Fibroblast of villous mesenchyme (primary cell): ENCODE measurements around the gene GNLY. TPM values are rescaled to one million over a fixed set of nuclear protein-coding genes. Genes with fewer than 3 reads are reported as not detected.

Experiments used
- DNase-seq: peaks from one replicate; pipeline ENCODE4 v3.0.0-alpha.2; 2010; ENCODE audit warnings: low read depth
- H3K4me3 ChIP-seq: 2 replicates; pipeline ENCODE4 v1.5.1; 2011; ENCODE audit warnings: low read depth, mild to moderate bottlenecking, low read length
- CTCF ChIP-seq: IDR thresholded peaks from 2 replicates; pipeline ENCODE4 v1.5.1; 2012; ENCODE audit warnings: low read depth, mild to moderate bottlenecking, low read length; ENCODE audit not compliant: insufficient read depth
- total RNA-seq: library from RNA; depleted of rRNA; stranded (reverse); fragments of >200 nt; gene quantifications from 2 replicates; pipeline ENCODE4 v1.2.3, GENCODE V29; 2012

Gene GNLY
- total RNA-seq, 1 donor = not detected

DNA sequence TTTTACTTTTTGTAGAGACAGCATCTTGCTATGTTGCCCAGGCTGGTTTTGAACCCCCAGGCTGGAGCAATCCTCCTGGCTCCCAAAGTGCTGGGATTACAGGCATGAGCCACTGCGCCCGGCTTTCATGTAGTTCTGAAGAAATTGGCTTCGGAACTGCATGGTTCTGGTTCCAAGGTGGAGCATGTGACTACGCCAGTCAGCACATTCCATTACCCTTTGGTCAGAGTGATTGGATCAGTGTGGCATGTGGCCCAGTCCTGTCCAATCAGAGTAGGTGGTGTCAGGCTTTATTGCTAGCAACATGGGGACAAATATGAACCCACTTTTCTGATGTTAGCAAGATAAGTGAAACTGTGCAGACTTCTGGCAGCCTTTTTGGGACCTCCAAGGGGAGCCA lies 43.3 kb downstream of the GNLY start:
- peak; percentile 77 for DNase-seq
- no peak overlapping the region for H3K4me3 ChIP-seq
- TF ChIP-seq CTCF = no peak

- TF ChIP-seq CTCF = no peak
- no peak for DNase-seq
- H3K4me3 ChIP-seq = no peak overlapping the region
Measured at GRCh38 chr2:85737961-85738360, 43.8 kb downstream of the GNLY start.

DNA sequence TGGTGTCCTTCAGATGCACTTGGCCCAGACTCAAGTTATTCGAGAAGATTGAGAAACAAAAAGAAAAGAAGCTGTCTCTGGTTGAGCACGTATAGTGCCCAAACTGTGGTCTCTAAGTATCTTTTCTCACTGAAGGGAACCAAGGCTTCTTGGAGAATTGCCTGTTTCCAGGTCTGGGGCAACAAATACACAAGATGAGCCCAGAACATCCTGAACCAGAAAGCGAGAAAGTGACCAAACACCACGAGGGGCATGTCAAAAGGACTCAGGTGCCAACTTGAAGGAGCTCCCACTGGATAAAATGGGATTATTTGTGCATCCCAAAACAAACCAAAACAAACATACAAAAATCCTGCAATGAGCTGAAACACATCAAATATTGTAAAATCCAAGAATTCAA lies 46.0 kb downstream of the GNLY start:
- no peak for DNase-seq
- H3K4me3 ChIP-seq = no peak overlapping the region
- TF ChIP-seq CTCF = no peak

DNA sequence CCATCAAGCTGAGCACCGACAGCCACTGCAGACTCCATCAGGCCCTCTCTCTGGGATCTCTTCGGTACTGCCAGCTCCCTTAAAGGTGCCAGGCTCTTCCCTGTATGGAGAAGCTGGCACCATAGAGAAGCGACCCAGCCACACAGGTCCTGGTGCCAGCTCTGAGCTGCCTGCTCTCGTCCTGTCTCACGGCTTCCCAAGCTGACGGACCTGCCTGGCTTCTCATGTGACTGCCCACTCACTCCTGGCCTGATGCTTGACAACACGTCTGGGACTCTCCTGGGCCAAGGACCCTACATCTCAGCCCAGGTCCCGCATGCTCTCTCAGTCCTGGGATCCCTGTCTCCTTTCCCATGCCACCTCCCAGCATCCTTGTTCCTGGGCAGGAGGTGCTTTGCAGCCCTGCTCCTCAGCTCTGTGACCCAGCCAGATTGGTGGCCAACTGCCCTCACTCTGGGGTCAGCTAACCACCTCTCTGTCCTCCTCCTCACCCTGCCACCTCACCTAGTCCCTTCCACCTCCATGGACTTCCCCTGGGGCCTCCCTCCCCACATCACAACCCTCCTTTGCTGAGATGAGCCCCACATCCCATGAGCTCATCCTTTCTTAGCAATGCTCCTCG lies 47.2 kb downstream of the GNLY start:
- DNase-seq = no peak
- no peak overlapping the region for H3K4me3 ChIP-seq
- TF ChIP-seq CTCF = no peak

- TF ChIP-seq CTCF = no peak
- no peak overlapping the region for H3K4me3 ChIP-seq
- peak; percentile 97 for DNase-seq
Measured at GRCh38 chr2:85741833-85742455, 47.8 kb downstream of the GNLY start.

DNA sequence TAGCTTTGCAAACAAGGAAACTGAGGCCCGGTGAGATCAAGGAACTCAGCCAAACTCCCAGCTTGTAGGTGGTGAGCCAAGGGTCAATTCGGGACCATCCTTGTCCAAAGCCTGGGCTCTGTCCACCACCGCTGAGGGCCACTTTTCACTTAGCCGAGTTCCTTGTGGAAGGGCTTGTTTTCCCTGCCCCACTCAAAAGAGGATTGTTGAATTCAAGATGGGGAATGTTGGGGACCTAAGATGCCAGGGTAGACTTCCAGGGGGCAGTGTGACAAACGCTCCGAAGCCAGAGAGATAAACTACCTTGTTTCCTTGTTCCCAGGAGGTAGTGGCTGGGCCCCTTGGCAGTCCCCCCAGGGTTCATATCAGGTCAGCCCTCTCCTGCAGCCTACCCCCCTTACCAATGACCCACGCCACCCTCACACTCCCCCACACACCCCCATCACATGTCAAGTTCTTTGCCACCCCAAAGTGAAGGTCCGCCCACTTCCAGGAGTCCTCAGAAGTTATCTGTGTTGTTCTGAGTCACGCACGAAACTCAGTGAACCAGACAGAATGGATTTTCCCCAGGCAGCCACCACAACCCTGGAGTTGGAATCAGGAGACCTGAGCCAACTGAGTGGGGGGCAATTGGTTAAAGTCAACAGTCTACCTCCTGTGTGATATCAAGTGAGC lies 49.3 kb downstream of the GNLY start:
- DNase-seq = peak; percentile 76
- no peak overlapping the region for H3K4me3 ChIP-seq
- TF ChIP-seq CTCF = no peak
